NOMO-1 treated with dmso at 0.1 percent for 144 hours (cell line): ENCODE data around the gene RFX6.

ENCODE experiments used
- DNase-seq: peaks from one replicate; lab custom pipeline; 2025; ENCODE audit not compliant: unreplicated experiment; lab: John Stamatoyannopoulos, UW

Gene RFX6

GRCh38 chr6:116966675-116967576 is 89.9 kb downstream of the RFX6 start:
- DNase-seq, result no peak

GRCh38 chr6:116969211-116969863 is 92.3 kb downstream of the RFX6 start:
- no peak for DNase-seq

DNA sequence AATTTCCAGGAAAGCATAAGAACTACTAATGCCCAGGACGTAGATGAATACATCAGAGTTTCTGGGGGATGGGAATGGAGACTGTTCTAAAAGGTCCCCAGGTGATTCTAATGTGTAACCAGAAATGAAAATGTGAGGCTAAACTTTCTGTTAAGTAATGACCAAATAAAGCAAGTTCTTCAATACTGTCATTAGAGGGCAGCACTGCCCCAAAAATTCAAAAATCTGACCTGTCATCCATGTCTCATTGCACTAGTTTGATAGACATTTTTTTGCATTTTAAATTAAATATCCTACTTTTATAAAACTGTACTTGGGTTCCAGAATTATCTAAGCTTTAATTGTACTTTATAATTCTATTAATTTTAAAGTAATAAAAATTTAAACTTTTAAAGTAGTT is 94.9 kb downstream of the RFX6 start:
- DNase-seq, result peak; percentile 14

DNA sequence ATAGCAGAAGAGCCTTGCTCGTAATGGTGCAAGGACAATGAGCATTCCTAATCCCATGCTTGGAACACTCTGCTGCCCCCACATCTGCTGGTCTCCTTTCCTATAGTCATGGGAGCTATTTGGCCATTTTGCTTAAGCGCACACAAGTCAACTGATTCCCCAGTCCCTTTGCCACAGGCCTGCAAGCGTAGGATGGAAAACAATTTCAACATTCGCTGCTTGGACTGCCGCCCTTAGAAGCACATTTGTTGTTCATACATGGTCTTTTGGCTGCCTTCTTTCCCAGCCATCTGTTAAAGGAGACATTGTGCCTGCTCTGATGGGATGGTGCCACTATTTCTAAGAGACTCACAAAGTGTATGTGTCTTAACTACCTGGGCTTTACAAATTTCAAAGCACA is 96.9 kb downstream of the RFX6 start:
- DNase-seq, result no peak

DNA sequence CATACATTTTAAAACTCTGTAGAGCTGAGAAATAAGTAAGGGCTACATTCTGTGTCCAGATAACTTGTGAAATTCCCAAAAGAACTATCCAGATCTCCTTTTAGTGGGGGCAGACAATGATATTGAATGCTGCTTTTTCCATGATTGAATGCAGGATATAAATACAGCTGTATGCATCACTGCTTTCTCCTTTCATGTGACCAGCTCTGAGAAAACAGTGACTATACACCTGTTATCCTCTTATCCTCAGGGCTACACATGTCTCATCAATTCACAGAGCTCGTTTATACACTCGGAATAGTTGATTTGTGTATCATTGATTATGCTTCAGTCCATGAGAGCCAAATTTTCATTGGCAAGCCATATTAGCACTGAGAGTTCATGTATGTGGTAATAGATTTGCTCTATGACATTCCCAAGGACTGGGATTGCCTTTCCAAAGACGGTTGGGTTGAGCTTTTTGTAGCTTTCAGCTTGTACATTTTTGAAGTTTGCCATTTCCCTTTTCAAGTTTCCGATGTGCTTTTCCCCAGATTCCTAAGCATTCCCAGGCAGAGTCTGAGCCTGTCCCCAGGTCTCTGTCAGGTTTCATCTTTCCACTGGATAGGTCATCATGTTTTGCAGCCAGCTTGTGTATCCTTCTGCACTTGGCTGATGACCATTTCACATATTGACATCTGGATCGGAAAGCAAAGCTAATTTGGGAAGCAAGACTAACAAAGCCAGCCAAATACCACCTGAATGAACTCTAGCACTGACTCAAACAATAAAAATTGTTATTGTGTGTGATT is 97.7 kb downstream of the RFX6 start:
- no peak for DNase-seq

DNA sequence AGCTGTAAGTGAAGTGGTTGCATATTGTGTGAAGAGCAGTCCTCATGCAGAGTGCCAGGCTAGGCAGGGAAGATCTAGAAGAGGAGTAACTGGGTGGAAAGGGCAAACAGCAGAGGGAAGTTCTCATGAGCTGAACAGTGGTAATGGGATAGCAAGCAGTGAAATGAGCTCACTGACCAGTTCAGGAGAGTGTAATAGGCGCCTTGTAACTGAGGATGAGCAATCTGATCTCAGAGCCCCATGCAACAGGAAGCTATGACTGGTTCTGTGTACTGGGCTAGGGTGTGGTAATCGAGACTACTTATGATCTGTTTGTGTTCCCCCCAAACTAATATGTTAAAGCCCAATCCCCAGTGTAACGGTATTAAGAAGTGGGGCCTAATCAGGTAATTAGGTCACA is 98.6 kb downstream of the RFX6 start:
- no peak for DNase-seq

- no peak for DNase-seq
These were observed 102.5 kb downstream of the RFX6 start for GRCh38 chr6:116979560-116979959.
